Hypothalamus (tissue), 51 donors: Measurements from ENCODE around the gene LHX3.

Experiments used
- DNase-seq, 51 donors: peaks; one replicate each; lab custom pipeline; 2025; lab: John Stamatoyannopoulos, UW

LHX3 gene

DNA sequence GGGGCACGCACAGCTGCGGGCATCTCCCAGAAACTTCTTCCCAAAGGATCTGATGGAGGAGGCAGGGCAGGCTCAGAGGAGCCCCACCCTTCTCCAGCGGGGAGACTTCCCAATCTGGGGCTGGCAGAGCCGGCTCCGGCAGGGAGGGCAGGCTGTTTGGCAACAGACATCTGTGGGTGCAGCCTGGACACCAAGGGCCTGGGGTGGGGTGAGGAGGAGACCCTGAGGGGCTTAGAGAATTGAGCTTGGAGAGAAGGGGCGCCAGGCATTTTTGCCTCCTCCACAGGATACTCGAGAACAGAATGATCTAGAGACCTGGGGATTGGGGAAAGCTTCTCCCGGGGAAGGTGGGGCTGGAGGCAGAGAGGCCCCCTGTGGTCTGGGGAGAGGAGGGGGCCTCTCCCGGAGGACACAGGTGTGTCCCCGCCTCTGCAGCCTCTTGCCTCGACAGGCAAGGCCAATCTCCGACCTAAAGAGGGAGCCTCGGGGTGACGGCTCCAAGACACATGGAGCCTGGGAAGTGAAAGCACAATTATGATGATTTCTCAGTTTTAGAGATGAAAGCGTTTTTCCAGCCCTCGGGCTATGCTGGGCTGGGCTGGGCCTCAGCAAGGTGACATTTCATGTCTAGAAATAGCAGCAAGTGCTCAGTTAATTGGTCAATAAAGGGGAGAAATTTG, 8.4 kb downstream of the LHX3 start:
- no peak for DNase-seq

DNA sequence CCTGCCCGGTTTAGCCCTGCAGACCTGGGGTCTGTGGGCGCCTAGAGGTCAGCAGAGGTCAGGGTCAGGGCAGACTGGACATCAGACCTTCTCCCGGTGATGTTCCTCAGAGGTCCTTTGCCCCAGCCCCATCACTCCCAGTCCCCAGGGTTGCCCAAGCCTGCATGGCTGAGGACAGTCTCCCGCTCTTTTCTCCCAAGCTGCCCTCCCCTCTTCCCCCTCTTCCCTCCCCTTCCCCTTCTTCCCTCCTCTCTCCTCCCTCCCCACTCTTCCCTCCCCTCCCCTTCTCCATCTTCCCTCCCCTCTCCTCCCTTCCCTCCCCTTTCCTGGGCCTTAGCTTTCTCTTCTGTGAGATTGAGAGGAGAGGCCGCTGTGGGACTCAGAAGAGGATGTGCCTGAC, 10.4 kb downstream of the LHX3 start:
- DNase-seq = no peak

GRCh38 chr9:136193891-136194279, 11.0 kb downstream of the LHX3 start:
- DNase-seq = no peak

DNA sequence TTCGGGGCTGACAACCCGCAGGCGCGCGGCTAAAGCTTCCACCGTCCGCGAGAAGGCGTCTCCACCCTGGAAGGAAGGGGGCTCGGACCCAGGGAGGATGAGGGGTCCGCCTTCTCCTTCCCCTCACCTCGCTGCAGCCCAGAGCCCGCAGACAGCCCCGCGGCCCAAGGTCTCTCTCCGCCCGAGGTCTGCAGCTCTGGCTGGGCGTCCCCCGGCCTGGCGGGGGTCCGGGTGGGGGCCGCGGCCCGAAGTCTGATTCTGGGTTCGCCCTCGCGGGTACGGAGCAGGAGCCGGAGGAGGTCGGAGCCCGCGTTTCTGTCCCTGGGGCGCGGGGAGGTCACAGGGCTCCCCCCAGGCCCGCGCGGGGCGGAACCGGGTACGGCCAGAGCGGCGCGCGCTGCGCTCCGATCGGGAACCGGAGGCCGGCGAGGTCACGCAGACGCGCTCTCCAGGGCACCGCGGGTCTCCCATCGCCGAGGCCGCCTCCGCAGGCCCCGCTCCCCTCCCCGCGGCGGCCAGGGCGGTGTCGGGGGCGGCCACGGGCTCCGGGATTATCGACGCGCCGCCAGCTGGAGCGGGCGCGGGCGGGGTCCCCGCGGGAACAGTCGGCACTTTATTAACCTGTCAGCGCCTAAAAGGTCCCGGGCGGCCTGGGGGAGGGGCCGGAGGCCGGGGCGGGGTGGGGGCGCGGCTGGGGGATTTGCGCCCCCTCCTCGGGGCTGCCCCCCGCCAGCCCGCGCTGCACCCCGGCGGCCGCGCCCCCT, 11.6 kb downstream of the LHX3 start:
- DNase-seq = no peak

- DNase-seq = no peak
Observed at GRCh38 chr9:136192289-136193126, 12.4 kb downstream of the LHX3 start.

- no peak for DNase-seq
Observed at GRCh38 chr9:136191960-136192286, 13.0 kb downstream of the LHX3 start.

DNA sequence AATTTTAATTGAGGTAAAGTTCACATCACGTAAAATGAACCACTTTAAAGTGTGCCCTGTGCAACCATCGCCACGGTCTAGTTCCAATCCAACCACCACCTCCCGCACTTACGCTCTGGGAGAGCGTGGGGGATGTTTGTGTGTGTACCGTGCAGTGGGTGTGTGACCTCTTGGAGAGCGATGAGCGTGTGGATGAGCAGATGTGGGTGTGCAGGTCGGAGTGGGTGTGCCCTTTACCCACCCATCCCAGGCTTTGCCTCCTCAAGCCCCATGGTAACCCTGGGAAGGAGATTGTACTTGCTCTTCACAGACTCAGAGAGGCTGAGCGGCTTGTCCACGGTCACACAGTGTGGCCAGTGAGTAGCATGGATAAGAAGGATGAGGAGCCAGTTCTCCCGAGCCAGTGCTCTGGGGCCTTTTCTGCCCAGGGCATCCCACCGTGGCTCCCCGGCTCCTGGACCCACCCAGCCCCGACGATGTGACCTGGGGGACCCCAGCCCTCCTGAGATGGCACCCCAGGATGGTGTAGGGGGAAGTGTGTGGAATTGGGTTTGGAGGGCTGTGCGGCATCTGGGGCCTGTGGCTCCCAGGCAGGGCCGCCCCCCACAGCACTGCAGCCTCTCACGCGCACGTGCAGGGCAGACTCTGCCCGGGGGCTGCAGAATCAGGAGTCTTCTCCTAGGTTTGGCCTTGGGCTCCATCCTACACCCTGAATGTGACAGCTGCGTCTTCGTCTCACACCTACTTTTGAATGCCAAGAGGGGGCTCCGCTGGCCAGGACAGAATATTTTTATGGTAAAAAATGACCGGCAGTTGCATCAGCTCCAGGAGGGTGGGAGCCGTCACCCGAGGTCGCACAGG, 13.6 kb downstream of the LHX3 start:
- DNase-seq = no peak

DNA sequence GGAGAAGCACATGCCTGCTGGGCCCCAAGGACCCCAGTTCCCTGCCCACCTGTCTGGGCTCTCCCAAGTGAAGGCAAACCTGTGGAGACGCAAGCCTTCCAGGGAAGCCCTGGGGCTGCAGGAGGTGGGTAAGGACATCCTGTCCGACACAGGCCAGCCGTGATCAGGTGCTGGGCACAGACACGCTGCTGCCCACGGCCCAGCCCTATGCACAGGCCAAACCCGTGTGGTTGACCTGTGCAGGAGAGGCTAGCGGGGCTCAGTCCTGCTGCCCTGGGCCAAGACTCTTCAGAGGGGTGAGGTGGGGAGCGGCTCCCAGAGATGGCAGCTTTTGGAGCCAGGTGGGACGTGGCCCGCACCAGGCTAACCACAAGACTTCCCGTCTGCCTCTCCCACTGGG, 14.3 kb downstream of the LHX3 start:
- no peak for DNase-seq

DNA sequence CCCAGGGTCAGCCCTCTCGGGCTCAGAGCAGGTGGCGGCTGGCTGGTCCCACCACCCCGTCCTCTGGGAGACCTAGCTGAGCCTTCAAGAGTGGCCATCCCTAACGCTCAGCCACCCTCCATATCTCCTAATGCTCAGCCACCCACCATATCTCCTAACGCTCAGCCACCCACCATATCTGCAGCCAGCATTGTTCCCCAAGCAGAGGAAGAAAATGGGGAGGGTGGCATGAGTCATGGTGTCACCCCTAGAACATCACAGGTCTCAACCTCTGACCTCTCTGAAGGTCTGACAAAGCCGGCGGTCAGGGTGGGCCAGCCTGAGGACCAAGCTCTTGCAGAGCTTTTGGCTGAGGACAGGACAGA, 14.7 kb downstream of the LHX3 start:
- no peak for DNase-seq

GRCh38 chr9:136189394-136190236, 15.3 kb downstream of the LHX3 start:
- DNase-seq = no peak

GRCh38 chr9:136187683-136188586, 17.0 kb downstream of the LHX3 start:
- DNase-seq = no peak

DNA sequence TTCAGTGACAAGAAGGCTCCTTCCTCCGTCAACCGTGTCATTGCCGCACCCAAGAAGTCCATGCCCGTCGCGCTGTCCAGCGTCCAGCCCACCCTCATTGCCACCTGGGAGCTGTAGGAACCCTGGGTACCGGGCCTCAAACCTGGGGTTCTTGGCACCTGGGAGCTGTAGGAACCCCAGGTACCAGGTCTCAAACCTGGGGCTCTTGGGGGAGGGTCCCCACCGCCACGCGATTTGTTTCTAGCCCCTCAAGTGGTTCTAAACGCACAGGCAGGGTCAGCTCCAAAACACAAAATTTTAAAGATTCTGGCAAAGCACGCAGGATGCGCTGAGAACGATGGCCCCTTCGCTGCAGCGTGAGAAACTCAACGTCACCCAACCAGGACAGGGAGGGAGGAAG, 17.7 kb downstream of the LHX3 start:
- no peak for DNase-seq

DNA sequence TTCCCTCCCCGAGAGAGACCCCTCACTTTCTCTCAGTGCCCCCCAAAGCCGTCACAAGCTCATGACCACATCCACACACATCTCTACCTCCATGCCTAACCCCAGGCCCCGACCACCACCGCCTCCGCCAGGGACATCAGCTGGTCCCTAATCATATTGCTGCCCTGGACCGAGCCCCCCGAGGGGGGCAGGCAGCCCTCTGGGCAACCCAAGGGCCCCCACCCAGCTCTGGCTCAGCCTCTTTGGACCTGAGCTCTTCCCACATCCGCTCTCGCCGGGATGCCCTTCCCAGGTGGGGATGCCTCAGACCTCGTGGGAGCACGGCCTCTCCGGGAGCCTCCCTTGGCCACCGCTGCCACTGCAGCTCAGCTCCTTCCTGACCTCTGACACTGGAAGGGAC, 18.5 kb downstream of the LHX3 start:
- DNase-seq = no peak

DNA sequence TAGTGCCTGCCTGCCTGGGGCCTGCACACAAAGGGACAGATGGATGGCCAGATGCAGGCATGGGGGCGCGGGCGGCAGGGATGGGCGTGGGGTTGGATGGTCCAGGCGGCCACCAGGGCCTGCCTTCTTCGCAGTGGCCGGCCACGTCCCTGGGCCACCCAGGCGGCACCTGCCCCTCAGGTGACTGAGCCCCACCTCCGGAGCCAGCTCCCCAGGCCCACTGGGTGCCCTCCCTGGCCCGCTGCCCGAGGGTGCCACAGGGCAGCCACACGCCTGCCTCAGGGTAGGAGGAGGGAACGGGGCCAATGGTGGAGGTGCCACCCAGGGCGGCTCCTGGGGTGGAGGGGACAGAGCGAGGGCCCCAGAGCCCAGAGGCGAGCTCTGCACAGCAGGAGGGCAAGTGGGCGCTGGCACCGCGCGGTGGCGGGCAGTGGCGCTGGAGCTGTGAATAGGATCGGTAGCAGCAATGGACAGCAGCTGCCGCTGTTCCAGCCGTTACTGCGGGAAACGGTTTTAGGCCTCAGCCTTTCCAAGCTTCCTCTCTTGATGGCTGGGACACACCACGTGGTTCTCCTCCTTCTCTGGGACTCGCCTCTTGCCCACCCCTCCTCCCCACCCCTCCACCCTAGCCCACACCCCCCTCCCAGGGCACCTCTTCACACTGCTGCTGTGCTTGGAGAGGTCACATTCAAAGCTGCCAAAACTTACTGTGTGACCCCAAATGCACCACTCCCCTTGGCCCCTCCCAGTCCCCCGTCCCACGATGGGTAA, 19.1 kb downstream of the LHX3 start:
- no peak for DNase-seq

GRCh38 chr9:136185066-136185465, 19.9 kb downstream of the LHX3 start:
- DNase-seq = no peak

DNA sequence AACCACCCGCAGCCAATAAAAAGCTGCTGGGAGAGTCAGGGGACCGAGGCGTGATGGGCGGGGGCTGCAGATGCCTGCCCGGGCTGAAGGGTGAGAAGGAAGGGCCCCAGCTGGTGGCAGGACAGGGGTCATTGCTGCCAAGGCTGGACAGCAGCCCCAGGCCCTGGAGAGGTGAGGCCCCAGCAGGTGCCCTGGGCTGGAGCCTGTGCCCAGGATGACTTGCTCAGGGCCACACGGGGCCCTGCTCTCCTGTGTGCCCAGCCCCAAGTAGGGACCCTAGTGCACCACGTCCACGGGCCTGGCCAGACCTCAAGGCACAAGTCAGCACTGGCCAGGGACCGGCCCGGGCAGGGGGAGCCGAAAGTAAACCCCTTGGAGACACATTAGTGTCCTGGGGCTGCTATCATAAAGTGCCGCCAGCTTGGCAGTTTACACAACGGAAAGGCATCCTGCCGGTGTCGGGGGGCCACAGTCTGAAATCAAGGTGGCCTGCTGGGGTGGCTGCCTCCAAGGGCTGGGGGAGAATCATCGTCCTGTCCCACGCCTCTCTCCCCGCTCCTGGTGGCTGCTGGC, 22.0 kb downstream of the LHX3 start:
- no peak for DNase-seq

GRCh38 chr9:136182420-136182787, 22.5 kb downstream of the LHX3 start:
- no peak for DNase-seq
